CD4-positive, alpha-beta T cell treated with Interleukin-15 for 1 hour (primary cell): ENCODE results near the gene RINL.
"Not testable (repeated sequence)": the region's sequence is repeated elsewhere in the genome, so short reads cannot be mapped to it uniquely, and the experiment has no call there.

Experiments
- DNase-seq: peaks from one replicate; pipeline ENCODE4 v3.0.0-alpha.2; 2020

RINL gene

GRCh38 chr19:38904581-38905539 lies 26.8 kb upstream of the RINL start:
- DNase-seq, result no peak

DNA sequence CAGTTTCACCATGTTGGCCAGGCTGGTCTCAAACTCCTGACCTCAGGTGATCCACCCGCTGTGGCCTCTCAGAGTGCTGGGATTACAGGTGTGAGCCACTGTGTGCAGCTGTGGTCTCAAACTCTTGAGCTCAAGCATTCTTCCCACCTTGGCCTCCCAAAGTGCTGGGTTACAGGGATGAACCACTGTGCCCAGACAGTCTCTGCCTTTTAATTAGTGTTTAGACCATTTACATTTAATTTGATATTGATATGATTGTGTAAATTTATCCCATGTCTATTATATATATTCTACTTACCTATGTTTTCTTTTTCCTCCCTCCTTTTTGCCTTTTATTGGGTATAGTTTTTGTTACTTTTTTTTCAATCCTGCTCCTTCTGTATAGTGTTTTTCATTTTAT lies 23.6 kb upstream of the RINL start:
- no peak for DNase-seq

DNA sequence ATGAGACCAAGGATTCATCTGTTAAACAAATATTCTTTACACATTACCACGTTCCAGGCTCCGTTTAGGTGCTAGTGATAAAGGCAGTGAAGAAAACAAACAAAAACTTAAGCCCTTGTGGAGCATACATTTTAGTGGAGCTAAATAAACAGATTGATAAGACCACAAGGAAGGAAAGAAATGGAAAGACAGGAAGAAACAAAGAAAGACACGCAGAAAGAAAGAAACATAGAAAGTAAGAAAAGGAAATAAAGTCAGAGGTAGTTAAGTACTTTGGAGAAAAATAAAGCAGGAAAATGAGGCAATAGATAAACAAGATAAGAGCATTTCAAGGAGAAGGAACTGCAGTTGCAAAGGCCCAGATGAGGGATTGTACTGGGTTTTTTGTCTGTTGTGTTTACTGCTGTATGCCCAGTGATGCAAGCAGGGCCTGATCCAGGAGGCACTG lies 22.7 kb upstream of the RINL start:
- no peak for DNase-seq

- no peak for DNase-seq
These were observed 22.1 kb upstream of the RINL start for GRCh38 chr19:38900202-38900629.

DNA sequence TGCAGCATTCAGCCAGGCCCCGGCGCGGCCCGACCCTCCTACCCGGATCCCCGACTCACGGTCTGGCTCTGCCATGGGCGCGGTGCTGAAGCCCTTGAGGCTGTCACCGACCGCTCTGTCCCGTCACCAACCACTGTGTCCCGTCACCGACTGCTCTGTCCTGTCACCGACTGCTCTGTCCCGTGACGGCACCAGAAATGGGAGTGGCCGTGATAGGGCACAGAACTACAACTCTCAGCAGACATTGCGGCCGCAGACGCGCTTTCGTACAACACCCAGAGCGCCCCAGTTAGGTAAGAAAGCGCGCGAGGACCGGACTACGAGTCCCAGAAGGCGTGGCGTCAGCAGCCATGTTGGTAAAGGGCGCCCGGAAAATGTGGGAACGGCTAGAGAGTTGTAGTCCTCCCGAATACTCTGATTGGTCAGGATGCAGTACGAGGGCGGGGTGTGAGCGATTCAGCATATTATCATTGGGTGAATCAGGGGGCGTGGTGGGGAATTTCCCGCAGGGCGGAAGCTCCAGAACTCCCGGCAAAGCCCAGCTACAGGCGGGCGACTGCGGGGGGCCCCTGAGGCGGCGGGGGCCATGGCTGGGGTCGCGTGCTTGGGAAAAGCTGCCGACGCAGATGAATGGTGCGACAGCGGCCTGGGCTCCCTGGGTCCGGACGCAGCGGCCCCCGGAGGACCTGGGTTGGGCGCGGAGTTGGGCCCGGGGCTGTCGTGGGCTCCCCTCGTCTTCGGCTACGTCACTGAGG lies 21.5 kb upstream of the RINL start, which contains the start of the genes NFKBIB and SIRT2:
TSS of gene NFKBIB (plus strand) at position 523 of the 755 bp plus-strand sequence. CDS start at position 587, 64 bp downstream.
TSS of gene SIRT2 (minus strand) at position 172 of the 755 bp plus-strand sequence. CDS start at position 75, 97 bp downstream.
- peak; percentile 100 for DNase-seq

DNA sequence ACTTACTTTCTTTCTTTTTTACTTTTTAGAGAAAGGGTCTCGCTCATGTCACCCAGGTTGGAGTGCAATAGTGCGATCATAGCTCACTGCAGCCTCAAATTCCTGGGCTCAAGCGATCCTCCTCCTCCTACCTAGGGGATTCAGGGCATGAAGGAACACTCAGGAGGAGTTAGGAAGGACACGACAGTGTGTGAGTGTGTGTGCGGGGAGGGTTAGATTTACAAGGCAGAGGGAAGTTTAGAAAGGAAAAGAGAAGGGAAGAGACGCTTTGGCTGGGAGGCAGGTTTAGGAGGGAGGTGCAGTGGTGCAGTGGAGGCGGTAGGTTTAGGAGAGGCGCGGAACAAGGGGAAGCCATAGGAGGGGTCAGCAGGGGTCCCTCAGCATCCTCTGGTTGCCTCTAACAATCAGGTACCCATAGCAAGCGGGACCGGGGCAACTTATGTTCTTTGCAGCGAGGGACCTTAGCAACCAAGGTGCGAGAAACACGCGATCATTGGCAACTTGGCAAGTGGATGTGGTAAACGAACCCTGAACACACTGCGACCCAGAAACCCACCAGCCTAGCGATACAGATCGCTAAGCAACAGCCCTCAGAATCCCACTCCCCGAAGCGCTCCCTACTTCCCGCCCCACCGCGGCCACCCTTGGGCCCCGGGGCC lies 20.8 kb upstream of the RINL start:
- no peak for DNase-seq

GRCh38 chr19:38894968-38895367 lies 16.9 kb upstream of the RINL start:
- DNase-seq, result no peak

- no peak for DNase-seq
These were observed 15.3 kb upstream of the RINL start for GRCh38 chr19:38893341-38893771.

DNA sequence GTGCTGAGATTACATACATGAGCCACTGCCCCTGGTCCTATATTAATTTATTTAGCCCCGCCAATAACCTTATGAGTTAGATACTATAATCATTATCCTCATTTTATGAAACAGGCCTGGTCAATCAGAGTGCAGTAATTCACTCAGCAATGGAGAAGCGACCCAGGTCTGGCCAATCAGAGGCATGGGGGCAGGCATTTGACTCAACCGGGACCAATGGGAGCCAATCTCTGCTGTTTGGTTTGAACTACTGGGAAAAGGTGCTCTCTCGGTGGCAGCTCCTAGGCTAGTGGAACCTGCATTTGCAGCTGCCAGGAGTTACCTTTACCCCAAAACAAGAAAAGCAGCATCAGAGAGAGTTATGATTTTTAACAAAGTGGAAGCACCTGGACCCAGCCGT lies 14.8 kb upstream of the RINL start:
- DNase-seq, result no peak

- DNase-seq, result no peak
These were observed 13.7 kb upstream of the RINL start for GRCh38 chr19:38891771-38892170.

DNA sequence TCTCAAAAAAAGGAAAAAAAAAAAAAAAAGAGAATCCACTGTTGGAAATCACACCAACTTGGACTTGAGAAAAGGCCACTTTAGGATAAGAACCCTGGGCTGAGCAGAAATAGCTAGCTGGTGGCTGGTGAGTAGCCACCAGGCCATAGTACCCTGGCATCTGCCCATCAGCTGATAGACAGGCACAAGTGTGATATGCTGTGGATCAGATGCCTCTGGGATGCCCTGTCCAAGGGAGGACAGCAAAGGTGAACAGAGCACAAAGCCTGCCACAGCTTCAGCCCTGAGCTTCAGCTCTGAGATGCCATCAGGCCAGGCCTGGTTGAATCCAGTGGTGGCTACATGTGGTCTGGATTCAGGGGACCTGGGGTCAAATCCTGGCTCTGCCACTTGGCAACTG lies 12.6 kb upstream of the RINL start:
- DNase-seq, result no peak

DNA sequence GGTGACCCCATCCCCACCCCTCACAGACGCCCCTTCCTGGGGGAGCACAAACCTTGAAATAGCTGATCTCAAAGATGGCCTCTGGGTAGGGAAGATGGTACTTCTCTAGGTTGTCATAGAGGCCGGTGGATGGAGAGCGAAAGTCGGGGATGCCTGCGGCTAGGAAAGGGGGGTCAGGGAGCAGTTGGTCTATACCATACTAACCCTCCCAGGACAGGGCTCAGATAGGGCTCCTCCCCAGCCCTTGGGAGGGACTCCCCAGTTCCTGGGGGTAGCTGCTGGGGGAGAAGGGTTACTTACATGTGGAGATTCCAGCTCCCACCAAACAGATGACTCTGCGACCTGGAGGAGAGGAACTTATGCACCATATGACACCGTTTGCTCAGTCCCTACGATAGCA lies 11.7 kb upstream of the RINL start:
- DNase-seq, result no peak

- no peak for DNase-seq
These were observed 10.8 kb upstream of the RINL start for GRCh38 chr19:38888876-38889275.

DNA sequence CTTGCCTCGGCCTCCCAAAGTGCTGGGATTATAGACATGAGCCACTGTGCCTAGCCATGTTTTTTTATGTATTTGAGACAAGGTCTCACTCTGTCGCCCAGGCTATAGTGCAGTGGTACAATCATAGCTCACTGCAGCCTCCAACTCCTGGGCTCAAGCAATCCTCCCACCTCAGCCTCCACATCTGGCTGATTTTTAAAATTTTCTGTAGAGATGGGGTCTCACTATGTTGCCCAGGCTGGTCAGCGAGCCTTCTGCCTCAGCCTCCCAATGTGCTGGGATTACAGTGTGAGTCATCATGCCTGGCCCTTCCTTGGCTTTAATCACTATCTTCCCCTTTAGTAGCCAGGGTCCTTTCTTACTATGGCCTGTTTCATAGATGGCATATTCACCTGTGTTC lies 6.6 kb upstream of the RINL start:
- DNase-seq, result not testable (repeated sequence)

DNA sequence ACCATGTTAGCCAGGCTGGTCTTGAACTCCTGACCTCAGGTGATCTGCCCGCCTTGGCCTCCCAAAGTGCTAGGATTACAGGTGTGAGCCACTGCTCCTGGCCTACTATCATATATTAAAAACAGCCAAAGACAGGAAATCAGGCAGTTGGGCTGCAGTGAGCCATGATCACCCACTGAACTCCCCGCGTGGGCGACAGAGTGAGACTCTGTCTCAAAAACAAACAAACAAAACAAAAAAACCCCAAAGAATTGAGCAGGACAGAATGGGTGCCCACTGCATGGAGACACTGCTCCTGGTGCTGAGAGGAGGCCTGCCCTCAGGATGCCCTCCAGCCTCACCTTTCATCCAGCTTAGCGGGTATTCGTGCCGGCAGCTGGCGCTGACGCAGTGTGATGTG lies 5.2 kb upstream of the RINL start:
- DNase-seq, result no peak

GRCh38 chr19:38880882-38881609 lies 3.0 kb upstream of the RINL start:
- DNase-seq, result no peak

DNA sequence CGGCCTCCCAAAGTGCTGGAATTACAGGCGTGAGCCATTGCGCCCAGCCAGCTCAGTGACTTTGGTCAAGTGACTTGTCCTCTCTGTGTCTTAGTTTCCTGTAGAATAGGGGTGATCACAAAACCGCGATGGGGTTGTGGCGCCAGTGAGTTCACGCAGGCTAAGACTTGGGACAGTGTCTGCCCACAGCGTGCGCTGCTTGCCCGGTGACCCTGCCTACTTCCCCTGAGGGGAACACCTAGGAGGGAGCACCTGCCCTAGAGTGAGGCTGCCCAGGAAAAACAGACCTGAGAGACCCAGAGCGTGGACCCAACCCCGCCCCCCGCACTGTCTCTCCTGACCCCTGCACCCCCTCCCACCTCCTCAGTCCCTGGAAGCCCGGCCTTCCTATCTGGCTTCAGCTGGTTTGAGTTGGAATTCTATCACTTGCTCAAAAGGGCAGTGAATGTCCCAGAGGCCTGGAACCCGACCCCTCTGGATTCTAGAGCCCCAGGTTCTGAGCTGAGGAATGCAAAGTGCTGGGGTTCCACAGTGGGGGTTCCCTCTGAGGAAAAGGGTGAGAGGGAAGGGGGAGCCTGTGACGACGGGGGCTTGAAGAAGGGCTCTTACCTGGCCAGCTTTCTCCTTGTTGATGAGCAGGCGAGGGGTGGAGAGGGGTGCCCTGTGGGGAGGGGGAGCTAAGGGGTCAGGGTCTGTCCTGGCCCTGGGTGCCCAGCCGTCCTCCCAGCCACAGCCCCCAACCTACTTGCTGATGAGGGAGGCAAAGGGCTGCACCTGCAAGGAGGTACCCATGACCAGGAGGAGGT lies 2.2 kb upstream of the RINL start:
- no peak for DNase-seq

- no peak for DNase-seq
These were observed 1.3 kb upstream of the RINL start for GRCh38 chr19:38879400-38879751.

GRCh38 chr19:38878575-38879399 lies 712 bp upstream of the RINL start:
- no peak for DNase-seq

DNA sequence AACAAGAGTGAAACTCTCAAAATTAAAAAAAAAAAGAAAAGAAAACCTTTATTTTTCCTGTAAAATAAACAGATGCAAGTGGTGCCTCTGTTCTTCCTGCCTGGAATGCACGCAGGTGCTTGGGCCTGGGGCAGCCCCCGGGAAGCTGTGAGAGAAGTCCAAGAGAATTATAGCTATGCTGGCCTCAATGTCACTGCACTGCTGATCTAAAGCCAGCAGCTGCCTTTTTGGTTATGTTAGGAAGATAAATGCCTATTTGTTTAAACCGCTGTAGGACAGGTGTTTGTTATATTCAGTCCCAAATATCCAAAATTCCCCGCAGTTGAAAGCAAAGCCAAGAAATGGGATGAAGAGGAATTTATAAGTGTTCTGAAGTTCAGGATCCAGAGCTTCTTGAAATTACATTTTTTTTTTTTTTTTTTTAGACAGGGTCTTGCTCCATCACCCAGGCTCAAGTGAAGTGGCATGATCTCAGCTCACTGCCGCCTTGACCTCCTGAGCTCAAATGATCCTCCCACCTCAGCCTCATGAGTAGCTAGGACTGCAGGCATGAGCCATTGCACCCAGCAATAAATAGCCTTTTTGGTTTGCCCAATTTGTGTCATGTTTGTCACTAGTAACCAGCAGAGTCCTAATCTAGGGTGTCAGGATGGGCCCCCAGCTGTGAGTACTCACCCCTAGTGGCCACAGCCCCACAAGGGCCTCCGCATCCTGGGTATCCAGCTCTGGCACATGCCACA lies 2.2 kb downstream of the RINL start:
- DNase-seq, result no peak
